H1 (cell line): ENCODE measurements around the gene BRSK2. TPM values are rescaled to one million over a fixed set of nuclear protein-coding genes. Genes with fewer than 3 reads are reported as not detected.

Source experiments
- HDAC2 ChIP-seq, 2 experiments: fragments of 300-600 bp in 1 of 2; sonication (generic) in 1 of 2; IDR thresholded peaks; 2 replicates each; pipeline ENCODE4 v1.6.1; 2011 to 2012; ENCODE audit warnings: low read depth in 2 of 2, low read length in 2 of 2, mild to moderate bottlenecking in 2 of 2, moderate library complexity in 2 of 2, borderline replicate concordance in 1 of 2, inconsistent platforms in 1 of 2
- KDM5A ChIP-seq: fragments of 200-600 bp; IDR thresholded peaks from 2 replicates; pipeline ENCODE4 v1.7.1; 2012; ENCODE audit warnings: mild to moderate bottlenecking, low read length, inconsistent platforms, mixed read lengths
- MAFK ChIP-seq: IDR thresholded peaks from 2 replicates; pipeline ENCODE4 v1.6.1; 2012; ENCODE audit warnings: low read depth, mild to moderate bottlenecking, improper control_type of control experiment, low read length
- PHF8 ChIP-seq: fragments of 200-600 bp; sonication (generic); conservative IDR thresholded peaks from 2 replicates; pipeline ENCODE4 v1.7.1; 2012; ENCODE audit warnings: low read depth, mild to moderate bottlenecking, inconsistent platforms, low read length, moderate library complexity
- RAD21 ChIP-seq, 2 experiments: IDR thresholded peaks in 1 of 2; conservative IDR thresholded peaks in 1 of 2; 2 replicates each; pipeline ENCODE4 v1.6.1; 2011; ENCODE audit warnings: low read depth in 2 of 2, low read length in 2 of 2, improper control_type of control experiment in 1 of 2, inconsistent platforms in 1 of 2, mild to moderate bottlenecking in 1 of 2, moderate library complexity in 1 of 2
- SAP30 ChIP-seq: fragments of 300-600 bp; sonication (generic); IDR thresholded peaks from 2 replicates; pipeline ENCODE4 v1.7.1; 2012; ENCODE audit warnings: low read length, moderate library complexity, mild to moderate bottlenecking, inconsistent platforms; ENCODE audit not compliant: insufficient read depth, insufficient replicate concordance
- SIN3A ChIP-seq, 2 experiments: IDR thresholded peaks in 1 of 2; conservative IDR thresholded peaks in 1 of 2; 2 replicates each; pipeline ENCODE4 v1.6.1; 2011 to 2012; ENCODE audit warnings: low read length in 2 of 2, improper control_type of control experiment in 1 of 2, low read depth in 1 of 2, mild to moderate bottlenecking in 1 of 2
- polyA plus RNA-seq, 7 experiments: library from polyadenylated mRNA; depleted of rRNA in 3 of 7; stranded (reverse) in 5 of 7; unstranded in 2 of 7; fragments of >200 nt in 5 of 7; fragments of 200-250 nt in 2 of 7; gene quantifications; 1 replicate in 5 of 7; 2 replicates in 1 of 7; 4 replicates in 1 of 7; pipeline versions ENCODE4 v1.2.1 to v1.2.3, GENCODE V29; 2011 to 2013; ENCODE audit warnings: missing spikeins in 2 of 7, mixed read lengths in 2 of 7
- total RNA-seq: library from RNA; stranded (reverse); fragmentation: NEBNext Ultra II Directional; extraction: Animal tissue kit (Norgen Biotek cat#: 25700); gene quantifications from 2 replicates; pipeline ENCODE4 v1.2.1, GENCODE V29; 2021
- TF ChIP-seq, protein P1 (sequence below): fragments of 300-600 bp; sonication (generic); IDR thresholded peaks from 2 replicates; pipeline ENCODE4 v1.7.1; 2012; ENCODE audit warnings: low read length, moderate library complexity, mild to moderate bottlenecking, inconsistent platforms; ENCODE audit not compliant: insufficient replicate concordance

Gene BRSK2
- total and polyA plus RNA-seq, 2 of the 8 experiments (the other 6 are each of a cell fraction or from before 2014, with no cell fraction given), result 17.3 to 27.1 TPM

GRCh38 chr11:1438967-1439330, 49.2 kb downstream of the BRSK2 start (continued):
- TF ChIP-seq, protein P1, sequence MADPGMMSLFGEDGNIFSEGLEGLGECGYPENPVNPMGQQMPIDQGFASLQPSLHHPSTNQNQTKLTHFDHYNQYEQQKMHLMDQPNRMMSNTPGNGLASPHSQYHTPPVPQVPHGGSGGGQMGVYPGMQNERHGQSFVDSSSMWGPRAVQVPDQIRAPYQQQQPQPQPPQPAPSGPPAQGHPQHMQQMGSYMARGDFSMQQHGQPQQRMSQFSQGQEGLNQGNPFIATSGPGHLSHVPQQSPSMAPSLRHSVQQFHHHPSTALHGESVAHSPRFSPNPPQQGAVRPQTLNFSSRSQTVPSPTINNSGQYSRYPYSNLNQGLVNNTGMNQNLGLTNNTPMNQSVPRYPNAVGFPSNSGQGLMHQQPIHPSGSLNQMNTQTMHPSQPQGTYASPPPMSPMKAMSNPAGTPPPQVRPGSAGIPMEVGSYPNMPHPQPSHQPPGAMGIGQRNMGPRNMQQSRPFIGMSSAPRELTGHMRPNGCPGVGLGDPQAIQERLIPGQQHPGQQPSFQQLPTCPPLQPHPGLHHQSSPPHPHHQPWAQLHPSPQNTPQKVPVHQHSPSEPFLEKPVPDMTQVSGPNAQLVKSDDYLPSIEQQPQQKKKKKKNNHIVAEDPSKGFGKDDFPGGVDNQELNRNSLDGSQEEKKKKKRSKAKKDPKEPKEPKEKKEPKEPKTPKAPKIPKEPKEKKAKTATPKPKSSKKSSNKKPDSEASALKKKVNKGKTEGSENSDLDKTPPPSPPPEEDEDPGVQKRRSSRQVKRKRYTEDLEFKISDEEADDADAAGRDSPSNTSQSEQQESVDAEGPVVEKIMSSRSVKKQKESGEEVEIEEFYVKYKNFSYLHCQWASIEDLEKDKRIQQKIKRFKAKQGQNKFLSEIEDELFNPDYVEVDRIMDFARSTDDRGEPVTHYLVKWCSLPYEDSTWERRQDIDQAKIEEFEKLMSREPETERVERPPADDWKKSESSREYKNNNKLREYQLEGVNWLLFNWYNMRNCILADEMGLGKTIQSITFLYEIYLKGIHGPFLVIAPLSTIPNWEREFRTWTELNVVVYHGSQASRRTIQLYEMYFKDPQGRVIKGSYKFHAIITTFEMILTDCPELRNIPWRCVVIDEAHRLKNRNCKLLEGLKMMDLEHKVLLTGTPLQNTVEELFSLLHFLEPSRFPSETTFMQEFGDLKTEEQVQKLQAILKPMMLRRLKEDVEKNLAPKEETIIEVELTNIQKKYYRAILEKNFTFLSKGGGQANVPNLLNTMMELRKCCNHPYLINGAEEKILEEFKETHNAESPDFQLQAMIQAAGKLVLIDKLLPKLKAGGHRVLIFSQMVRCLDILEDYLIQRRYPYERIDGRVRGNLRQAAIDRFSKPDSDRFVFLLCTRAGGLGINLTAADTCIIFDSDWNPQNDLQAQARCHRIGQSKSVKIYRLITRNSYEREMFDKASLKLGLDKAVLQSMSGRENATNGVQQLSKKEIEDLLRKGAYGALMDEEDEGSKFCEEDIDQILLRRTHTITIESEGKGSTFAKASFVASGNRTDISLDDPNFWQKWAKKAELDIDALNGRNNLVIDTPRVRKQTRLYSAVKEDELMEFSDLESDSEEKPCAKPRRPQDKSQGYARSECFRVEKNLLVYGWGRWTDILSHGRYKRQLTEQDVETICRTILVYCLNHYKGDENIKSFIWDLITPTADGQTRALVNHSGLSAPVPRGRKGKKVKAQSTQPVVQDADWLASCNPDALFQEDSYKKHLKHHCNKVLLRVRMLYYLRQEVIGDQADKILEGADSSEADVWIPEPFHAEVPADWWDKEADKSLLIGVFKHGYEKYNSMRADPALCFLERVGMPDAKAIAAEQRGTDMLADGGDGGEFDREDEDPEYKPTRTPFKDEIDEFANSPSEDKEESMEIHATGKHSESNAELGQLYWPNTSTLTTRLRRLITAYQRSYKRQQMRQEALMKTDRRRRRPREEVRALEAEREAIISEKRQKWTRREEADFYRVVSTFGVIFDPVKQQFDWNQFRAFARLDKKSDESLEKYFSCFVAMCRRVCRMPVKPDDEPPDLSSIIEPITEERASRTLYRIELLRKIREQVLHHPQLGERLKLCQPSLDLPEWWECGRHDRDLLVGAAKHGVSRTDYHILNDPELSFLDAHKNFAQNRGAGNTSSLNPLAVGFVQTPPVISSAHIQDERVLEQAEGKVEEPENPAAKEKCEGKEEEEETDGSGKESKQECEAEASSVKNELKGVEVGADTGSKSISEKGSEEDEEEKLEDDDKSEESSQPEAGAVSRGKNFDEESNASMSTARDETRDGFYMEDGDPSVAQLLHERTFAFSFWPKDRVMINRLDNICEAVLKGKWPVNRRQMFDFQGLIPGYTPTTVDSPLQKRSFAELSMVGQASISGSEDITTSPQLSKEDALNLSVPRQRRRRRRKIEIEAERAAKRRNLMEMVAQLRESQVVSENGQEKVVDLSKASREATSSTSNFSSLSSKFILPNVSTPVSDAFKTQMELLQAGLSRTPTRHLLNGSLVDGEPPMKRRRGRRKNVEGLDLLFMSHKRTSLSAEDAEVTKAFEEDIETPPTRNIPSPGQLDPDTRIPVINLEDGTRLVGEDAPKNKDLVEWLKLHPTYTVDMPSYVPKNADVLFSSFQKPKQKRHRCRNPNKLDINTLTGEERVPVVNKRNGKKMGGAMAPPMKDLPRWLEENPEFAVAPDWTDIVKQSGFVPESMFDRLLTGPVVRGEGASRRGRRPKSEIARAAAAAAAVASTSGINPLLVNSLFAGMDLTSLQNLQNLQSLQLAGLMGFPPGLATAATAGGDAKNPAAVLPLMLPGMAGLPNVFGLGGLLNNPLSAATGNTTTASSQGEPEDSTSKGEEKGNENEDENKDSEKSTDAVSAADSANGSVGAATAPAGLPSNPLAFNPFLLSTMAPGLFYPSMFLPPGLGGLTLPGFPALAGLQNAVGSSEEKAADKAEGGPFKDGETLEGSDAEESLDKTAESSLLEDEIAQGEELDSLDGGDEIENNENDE, result no peak
- TF ChIP-seq HDAC2 (IDR thresholded peaks at IDR 0.05; ENCODE audit: borderline replicate concordance in 1 of 2, low read depth in 2 of 2, low read length in 2 of 2) (no peak), SIN3A (conservative IDR thresholded peaks at IDR 0.05 in 1 of 2, IDR thresholded peaks at IDR 0.05 in 1 of 2; ENCODE audit: low read depth in 1 of 2, low read length in 2 of 2) (no peak), MAFK (no peak), PHF8 (no peak), SAP30 (no peak), KDM5A (no peak), RAD21 (IDR thresholded peaks at IDR 0.05 in 1 of 2, conservative IDR thresholded peaks at IDR 0.05 in 1 of 2; ENCODE audit: low read depth in 2 of 2, low read length in 2 of 2) (no peak)
